Thoracic aorta (tissue), 2 donors: ENCODE data around the gene CAD. TPM values are rescaled to one million over a fixed set of nuclear protein-coding genes. Genes with fewer than 3 reads are reported as not detected.

ENCODE experiments used
- ATAC-seq: fragments of 150-250 bp; one replicate; pipeline ENCODE4 v1.8.0; 2017; ENCODE audit warnings: low read depth; ENCODE audit not compliant: insufficient number of reproducible peaks, low FRiP score
- DNase-seq: peaks from one replicate; pipeline ENCODE4 v3.0.0-alpha.2; 2020; ENCODE audit warnings: low spot score
- H3K27ac ChIP-seq, 2 donors: fragments of 200-600 bp; sonication (generic); 1 replicate in 1 of 2; 2 replicates in 1 of 2; pipeline ENCODE4 v1.5.1; 2016; ENCODE audit warnings: mild to moderate bottlenecking in 2 of 2, moderate library complexity in 2 of 2
- H3K27me3 ChIP-seq: fragments of 200-600 bp; sonication (generic); replicated peaks from 2 replicates; pipeline ENCODE4 v1.6.0; 2016; ENCODE audit warnings: mild to moderate bottlenecking; ENCODE audit not compliant: insufficient read depth
- H3K36me3 ChIP-seq: fragments of 200-600 bp; sonication (generic); one replicate; pipeline ENCODE4 v1.5.1; 2016
- H3K4me1 ChIP-seq, 2 donors: fragments of 200-600 bp; sonication (generic); 1 replicate in 1 of 2; 2 replicates in 1 of 2; pipeline versions ENCODE4 v1.5.1 to v1.6.0; 2016; ENCODE audit warnings: low read depth in 2 of 2, mild to moderate bottlenecking in 1 of 2; ENCODE audit not compliant: control insufficient read depth in 1 of 2
- H3K4me3 ChIP-seq: fragments of 200-600 bp; sonication (generic); 2 replicates; pipeline ENCODE4 v1.5.1; 2016; ENCODE audit warnings: mild to moderate bottlenecking
- H3K9me3 ChIP-seq: fragments of 200-600 bp; sonication (generic); 2 replicates; pipeline ENCODE4 v1.5.1; 2016
- CTCF ChIP-seq: fragments of 200-600 bp; sonication (generic); IDR thresholded peaks from one replicate; pipeline ENCODE4 v1.5.1; 2019; ENCODE audit warnings: antibody characterized with exemption
- total RNA-seq, 2 donors: library from RNA; depleted of rRNA; stranded (reverse); fragments of >200 nt; gene quantifications; one replicate each; pipeline versions ENCODE4 v1.1.0 to v1.2.3, GENCODE V29; 2016

The CAD gene
- total RNA-seq, 2 donors from 2014 or later: 16.2 to 25.0 TPM

- DNase-seq (no peak), ATAC-seq (no peak)
- TF ChIP-seq CTCF: no peak
- Histone ChIP-seq H3K27me3 (no peaks in the 10 kb centered on the region), H3K4me1 (no peaks in the 10 kb centered on the region), H3K27ac (no peak overlapping the region), H3K9me3 (no peaks in the 10 kb centered on the region), H3K4me3 (no peak overlapping the region), H3K36me3 (peaks cover 70% of the 10 kb centered on the region)
Measured at GRCh38 chr2:27237341-27237945, 20.3 kb downstream of the CAD start.

GRCh38 chr2:27238976-27239375 lies 21.8 kb downstream of the CAD start:
- Histone ChIP-seq H3K9me3 (no peaks in the 10 kb centered on the region), H3K4me3 (no peak overlapping the region), H3K27me3 (no peaks in the 10 kb centered on the region), H3K4me1 (no peaks in the 10 kb centered on the region), H3K36me3 (peaks cover 66% of the 10 kb centered on the region), H3K27ac (no peak overlapping the region)
- ATAC-seq: no peak
- DNase-seq: no peak
- TF ChIP-seq CTCF: no peak

GRCh38 chr2:27240406-27240805 lies 23.2 kb downstream of the CAD start:
- DNase-seq (no peak), ATAC-seq (no peak)
- Histone ChIP-seq H3K9me3 (no peaks in the 10 kb centered on the region), H3K27me3 (no peaks in the 10 kb centered on the region), H3K4me1 (no peaks in the 10 kb centered on the region), H3K27ac (no peak overlapping the region), H3K4me3 (no peak overlapping the region), H3K36me3 (peaks cover 52% of the 10 kb centered on the region)
- TF ChIP-seq CTCF: no peak

- Histone ChIP-seq H3K9me3 (no peaks in the 10 kb centered on the region), H3K4me3 (no peak overlapping the region), H3K27me3 (no peaks in the 10 kb centered on the region), H3K27ac (no peak overlapping the region), H3K4me1 (no peaks in the 10 kb centered on the region), H3K36me3 (peaks cover 48% of the 10 kb centered on the region)
- no peak for DNase-seq
- no peak for TF ChIP-seq CTCF
- no peak for ATAC-seq
Measured at GRCh38 chr2:27241761-27242613, 24.8 kb downstream of the CAD start.

GRCh38 chr2:27242614-27242951 lies 25.4 kb downstream of the CAD start:
- H3K4me1 ChIP-seq: no peaks in the 10 kb centered on the region
- H3K36me3 ChIP-seq: peaks cover 42% of the 10 kb centered on the region
- DNase-seq: no peak
- H3K4me3 ChIP-seq: no peak overlapping the region
- TF ChIP-seq CTCF: no peak
- ATAC-seq: no peak
- H3K27ac ChIP-seq: no peak overlapping the region
- no peaks in the 10 kb centered on the region for H3K27me3 ChIP-seq
- no peaks in the 10 kb centered on the region for H3K9me3 ChIP-seq
